HepG2 (cell line): ENCODE data around the gene RNF5. TPM values are rescaled to one million over a fixed set of nuclear protein-coding genes. Genes with fewer than 3 reads are reported as not detected.

Source experiments
- ATAD3A ChIP-seq: sonication (generic); formaldehyde crosslinking; IDR thresholded peaks from 2 replicates; pipeline ENCODE4 v1.4.0; 2020; ENCODE audit warnings: missing genetic modification reagents
- BHLHE40 ChIP-seq: IDR thresholded peaks from 2 replicates; pipeline ENCODE4 v1.6.1; 2011; ENCODE audit warnings: low read length, improper control_type of control experiment
- ERF ChIP-seq: IDR thresholded peaks from 2 replicates; pipeline ENCODE4 v1.6.1; 2018; ENCODE audit warnings: missing biosample characterization, missing genetic modification reagents
- GFI1 ChIP-seq: sonication (generic); formaldehyde crosslinking; IDR thresholded peaks from 2 replicates; pipeline ENCODE4 v1.5.0; 2020; ENCODE audit warnings: missing genetic modification reagents, mild to moderate bottlenecking, borderline replicate concordance
- HNF4G ChIP-seq, 2 experiments: sonication (generic) in 1 of 2; formaldehyde crosslinking in 1 of 2; IDR thresholded peaks; 2 replicates each; pipeline versions ENCODE4 v1.4.0 to v1.6.1; 2011 to 2020; ENCODE audit warnings: borderline replicate concordance in 2 of 2, low read depth in 2 of 2, mild to moderate bottlenecking in 2 of 2, low read length in 1 of 2, missing genetic modification reagents in 1 of 2, moderate library complexity in 1 of 2
- MTA3 ChIP-seq: sonication (generic); formaldehyde crosslinking; IDR thresholded peaks from 2 replicates; pipeline ENCODE4 v1.4.0; 2020; ENCODE audit warnings: missing genetic modification reagents
- POLR2A ChIP-seq, 2 experiments: IDR thresholded peaks; 2 replicates each; pipeline ENCODE4 v1.6.1; 2011; ENCODE audit warnings: low read depth in 2 of 2, low read length in 2 of 2, mild to moderate bottlenecking in 1 of 2, moderate library complexity in 1 of 2; ENCODE audit not compliant: insufficient read depth in 1 of 2
- RXRA ChIP-seq: sonication (generic); formaldehyde crosslinking; IDR thresholded peaks from 2 replicates; pipeline ENCODE4 v1.5.1; 2020; ENCODE audit warnings: missing genetic modification reagents
- ZSCAN25 ChIP-seq: sonication (generic); formaldehyde crosslinking; IDR thresholded peaks from 2 replicates; pipeline ENCODE4 v1.8.0; 2022; ENCODE audit warnings: mild to moderate bottlenecking, missing genetic modification reagents
- polyA plus RNA-seq, 8 experiments: library from polyadenylated mRNA; depleted of rRNA in 3 of 8; stranded (reverse) in 7 of 8; unstranded in 1 of 8; fragments of >200 nt; fragmentation: Illumina TruSeq in 4 of 8; extraction: Trizol in 4 of 8; gene quantifications; 2 replicates each; pipeline versions ENCODE4 v1.2.1 to v1.2.3, GENCODE V29; 2011 to 2016; ENCODE audit warnings: low read depth in 4 of 8, missing spikeins in 1 of 8, mixed read lengths in 1 of 8; ENCODE audit not compliant: insufficient read depth in 1 of 8
- total RNA-seq, 5 experiments: library from RNA; depleted of rRNA; stranded (reverse); fragments of >200 nt; fragmentation: Illumina TruSeq; extraction: Trizol; gene quantifications; 2 replicates each; pipeline ENCODE4 v1.2.3, GENCODE V29; 2016; ENCODE audit warnings: low read depth in 1 of 5
- TF ChIP-seq, protein P1 (sequence below): sonication (generic); formaldehyde crosslinking; IDR thresholded peaks from 2 replicates; pipeline ENCODE4 v1.4.0; 2020; ENCODE audit warnings: mild to moderate bottlenecking, missing genetic modification reagents
- TF ChIP-seq, protein P2 (sequence below): sonication (generic); formaldehyde crosslinking; IDR thresholded peaks from 2 replicates; pipeline ENCODE4 v1.4.0; 2020; ENCODE audit warnings: low read depth, missing genetic modification reagents
- TF ChIP-seq, protein P3 (sequence below): sonication (generic); formaldehyde crosslinking; conservative IDR thresholded peaks from 2 replicates; pipeline ENCODE4 v1.4.0; 2020; ENCODE audit warnings: missing genetic modification reagents
- TF ChIP-seq, protein P4 (sequence below): sonication (generic); formaldehyde crosslinking; IDR thresholded peaks from 2 replicates; pipeline ENCODE4 v1.4.0; 2020; ENCODE audit warnings: mild to moderate bottlenecking, low read depth, missing genetic modification reagents

Gene RNF5
- total and polyA plus RNA-seq, 2 of the 13 experiments (the other 11 are each of a cell fraction or from before 2014, with no cell fraction given) = 98.0 to 131 TPM

DNA sequence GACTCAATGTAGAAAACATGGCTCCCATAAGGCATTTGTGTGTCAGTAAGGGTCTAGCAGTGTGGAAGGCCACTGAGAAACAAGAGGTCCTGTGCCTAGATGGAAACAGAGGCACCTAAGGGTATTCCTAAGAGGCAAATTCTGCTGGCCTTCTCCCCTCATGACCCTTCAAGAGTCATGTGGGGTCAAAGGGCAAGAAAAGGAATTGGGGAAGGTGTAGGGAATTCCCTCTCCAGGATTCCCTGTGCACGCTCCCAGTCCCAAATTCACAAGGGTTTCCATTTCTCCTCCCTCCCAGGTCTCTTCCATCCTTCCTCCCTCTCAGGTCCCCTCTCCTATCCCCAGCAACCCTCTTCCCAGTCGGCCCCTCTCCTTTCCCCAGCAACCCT lies 2.9 kb upstream of the RNF5 start (continued):
- TF ChIP-seq, protein P1, sequence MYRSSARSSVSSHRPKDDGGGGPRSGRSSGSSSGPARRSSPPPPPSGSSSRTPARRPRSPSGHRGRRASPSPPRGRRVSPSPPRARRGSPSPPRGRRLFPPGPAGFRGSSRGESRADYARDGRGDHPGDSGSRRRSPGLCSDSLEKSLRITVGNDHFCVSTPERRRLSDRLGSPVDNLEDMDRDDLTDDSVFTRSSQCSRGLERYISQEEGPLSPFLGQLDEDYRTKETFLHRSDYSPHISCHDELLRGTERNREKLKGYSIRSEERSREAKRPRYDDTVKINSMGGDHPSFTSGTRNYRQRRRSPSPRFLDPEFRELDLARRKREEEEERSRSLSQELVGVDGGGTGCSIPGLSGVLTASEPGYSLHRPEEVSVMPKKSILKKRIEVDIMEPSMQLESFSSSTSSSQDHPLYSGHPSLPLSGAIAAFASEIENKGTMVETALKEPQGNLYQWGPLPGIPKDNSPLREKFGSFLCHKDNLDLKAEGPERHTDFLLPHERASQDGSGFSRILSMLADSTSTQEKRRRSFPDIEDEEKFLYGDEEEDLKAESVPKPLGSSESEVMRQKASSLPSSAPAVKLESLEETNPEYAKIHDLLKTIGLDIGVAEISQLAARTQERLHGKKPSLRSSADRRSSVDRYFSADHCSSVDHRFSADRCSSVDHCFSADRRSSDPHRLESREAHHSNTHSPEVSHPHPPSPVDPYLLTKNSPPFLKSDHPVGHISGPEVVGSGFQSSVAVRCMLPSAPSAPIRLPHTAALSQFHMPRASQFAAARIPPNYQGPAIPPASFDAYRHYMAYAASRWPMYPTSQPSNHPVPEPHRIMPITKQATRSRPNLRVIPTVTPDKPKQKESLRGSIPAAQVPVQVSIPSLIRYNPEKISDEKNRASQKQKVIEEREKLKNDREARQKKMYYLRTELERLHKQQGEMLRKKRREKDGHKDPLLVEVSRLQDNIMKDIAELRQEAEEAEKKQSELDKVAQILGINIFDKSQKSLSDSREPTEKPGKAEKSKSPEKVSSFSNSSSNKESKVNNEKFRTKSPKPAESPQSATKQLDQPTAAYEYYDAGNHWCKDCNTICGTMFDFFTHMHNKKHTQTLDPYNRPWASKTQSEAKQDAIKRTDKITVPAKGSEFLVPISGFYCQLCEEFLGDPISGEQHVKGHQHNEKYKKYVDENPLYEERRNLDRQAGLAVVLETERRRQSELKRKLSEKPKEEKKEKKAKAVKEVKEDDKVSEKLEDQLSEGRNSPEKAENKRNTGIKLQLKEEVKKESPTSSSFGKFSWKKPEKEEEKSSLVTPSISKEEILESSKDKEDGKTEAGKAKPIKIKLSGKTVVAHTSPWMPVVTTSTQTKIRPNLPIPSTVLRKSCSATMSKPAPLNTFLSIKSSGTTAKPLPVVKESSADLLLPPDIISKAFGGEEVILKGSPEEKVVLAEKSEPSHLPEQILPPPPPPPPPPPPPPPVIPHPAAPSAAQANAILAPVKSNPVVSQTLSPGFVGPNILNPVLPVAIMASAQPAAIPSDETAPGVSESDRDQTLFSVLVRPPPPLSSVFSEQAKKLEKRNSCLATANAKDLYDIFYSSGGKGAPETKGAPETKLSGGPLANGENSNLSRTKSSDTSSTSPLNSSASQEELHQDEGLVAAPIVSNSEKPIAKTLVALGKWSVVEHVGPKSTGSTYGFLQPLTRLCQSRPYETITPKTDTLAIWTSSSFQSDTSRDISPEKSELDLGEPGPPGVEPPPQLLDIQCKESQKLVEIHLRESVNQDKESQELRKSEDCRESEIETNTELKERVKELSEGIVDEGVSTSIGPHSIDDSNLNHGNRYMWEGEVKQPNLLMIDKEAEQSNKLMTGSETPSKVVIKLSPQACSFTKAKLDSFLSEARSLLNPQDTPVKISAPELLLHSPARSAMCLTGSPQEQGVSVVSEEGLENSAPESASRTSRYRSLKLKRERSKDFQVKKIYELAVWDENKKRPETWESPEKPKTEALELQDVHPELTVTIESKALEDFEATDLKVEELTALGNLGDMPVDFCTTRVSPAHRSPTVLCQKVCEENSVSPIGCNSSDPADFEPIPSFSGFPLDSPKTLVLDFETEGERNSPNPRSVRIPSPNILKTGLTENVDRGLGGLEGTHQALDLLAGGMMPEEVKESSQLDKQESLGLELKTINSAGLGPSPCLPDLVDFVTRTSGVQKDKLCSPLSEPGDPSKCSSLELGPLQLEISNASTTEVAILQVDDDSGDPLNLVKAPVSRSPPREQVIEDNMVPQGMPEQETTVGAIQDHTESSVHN (CRISPR knock-in tag) = no peak
- no peak for TF ChIP-seq MTA3 (CRISPR knock-in tag)
- TF ChIP-seq BHLHE40 = no peak
- TF ChIP-seq, protein P2, sequence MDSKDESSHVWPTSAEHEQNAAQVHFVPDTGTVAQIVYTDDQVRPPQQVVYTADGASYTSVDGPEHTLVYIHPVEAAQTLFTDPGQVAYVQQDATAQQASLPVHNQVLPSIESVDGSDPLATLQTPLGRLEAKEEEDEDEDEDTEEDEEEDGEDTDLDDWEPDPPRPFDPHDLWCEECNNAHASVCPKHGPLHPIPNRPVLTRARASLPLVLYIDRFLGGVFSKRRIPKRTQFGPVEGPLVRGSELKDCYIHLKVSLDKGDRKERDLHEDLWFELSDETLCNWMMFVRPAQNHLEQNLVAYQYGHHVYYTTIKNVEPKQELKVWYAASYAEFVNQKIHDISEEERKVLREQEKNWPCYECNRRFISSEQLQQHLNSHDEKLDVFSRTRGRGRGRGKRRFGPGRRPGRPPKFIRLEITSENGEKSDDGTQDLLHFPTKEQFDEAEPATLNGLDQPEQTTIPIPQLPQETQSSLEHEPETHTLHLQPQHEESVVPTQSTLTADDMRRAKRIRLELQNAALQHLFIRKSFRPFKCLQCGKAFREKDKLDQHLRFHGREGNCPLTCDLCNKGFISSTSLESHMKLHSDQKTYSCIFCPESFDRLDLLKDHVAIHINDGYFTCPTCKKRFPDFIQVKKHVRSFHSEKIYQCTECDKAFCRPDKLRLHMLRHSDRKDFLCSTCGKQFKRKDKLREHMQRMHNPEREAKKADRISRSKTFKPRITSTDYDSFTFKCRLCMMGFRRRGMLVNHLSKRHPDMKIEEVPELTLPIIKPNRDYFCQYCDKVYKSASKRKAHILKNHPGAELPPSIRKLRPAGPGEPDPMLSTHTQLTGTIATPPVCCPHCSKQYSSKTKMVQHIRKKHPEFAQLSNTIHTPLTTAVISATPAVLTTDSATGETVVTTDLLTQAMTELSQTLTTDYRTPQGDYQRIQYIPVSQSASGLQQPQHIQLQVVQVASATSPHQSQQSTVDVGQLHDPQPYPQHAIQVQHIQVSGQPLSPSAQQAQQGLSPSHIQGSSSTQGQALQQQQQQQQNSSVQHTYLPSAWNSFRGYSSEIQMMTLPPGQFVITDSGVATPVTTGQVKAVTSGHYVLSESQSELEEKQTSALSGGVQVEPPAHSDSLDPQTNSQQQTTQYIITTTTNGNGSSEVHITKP (CRISPR knock-in tag) = no peak
- TF ChIP-seq, protein P3, sequence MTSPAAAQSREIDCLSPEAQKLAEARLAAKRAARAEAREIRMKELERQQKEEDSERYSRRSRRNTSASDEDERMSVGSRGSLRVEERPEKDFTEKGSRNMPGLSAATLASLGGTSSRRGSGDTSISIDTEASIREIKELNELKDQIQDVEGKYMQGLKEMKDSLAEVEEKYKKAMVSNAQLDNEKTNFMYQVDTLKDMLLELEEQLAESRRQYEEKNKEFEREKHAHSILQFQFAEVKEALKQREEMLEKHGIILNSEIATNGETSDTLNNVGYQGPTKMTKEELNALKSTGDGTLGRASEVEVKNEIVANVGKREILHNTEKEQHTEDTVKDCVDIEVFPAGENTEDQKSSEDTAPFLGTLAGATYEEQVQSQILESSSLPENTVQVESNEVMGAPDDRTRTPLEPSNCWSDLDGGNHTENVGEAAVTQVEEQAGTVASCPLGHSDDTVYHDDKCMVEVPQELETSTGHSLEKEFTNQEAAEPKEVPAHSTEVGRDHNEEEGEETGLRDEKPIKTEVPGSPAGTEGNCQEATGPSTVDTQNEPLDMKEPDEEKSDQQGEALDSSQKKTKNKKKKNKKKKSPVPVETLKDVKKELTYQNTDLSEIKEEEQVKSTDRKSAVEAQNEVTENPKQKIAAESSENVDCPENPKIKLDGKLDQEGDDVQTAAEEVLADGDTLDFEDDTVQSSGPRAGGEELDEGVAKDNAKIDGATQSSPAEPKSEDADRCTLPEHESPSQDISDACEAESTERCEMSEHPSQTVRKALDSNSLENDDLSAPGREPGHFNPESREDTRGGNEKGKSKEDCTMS (CRISPR knock-in tag) = no peak
- TF ChIP-seq, protein P4, sequence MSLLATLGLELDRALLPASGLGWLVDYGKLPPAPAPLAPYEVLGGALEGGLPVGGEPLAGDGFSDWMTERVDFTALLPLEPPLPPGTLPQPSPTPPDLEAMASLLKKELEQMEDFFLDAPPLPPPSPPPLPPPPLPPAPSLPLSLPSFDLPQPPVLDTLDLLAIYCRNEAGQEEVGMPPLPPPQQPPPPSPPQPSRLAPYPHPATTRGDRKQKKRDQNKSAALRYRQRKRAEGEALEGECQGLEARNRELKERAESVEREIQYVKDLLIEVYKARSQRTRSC = 0 out of 2 replicates have a peak, but pooled peaks have one; percentile 27
- TF ChIP-seq HNF4G (IDR thresholded peaks at IDR 0.05; ENCODE audit: borderline replicate concordance, low read depth, low read length) = peak; percentile 23; the same call in 1 of the 2 replicates
- TF ChIP-seq HNF4G (CRISPR knock-in tag; IDR thresholded peaks at IDR 0.05; ENCODE audit: borderline replicate concordance, low read depth) = no peak
- 0 out of 4 replicates have a peak, but pooled peaks of 1 of the 2 experiments have one; percentile 5 for TF ChIP-seq POLR2A (IDR thresholded peaks at IDR 0.05; ENCODE audit: insufficient read depth in 1 of 2, low read depth in 2 of 2, low read length in 2 of 2)
- TF ChIP-seq GFI1 = no peak
- no peak for TF ChIP-seq ERF (CRISPR knock-in tag)
- no peak for TF ChIP-seq ATAD3A (CRISPR knock-in tag)
- no peak for TF ChIP-seq RXRA (CRISPR knock-in tag)
- TF ChIP-seq ZSCAN25 = 0 out of 2 replicates have a peak, but pooled peaks have one; percentile 18
